ENCODE measurements around the gene RSPRY1. TPM values are rescaled to one million over a fixed set of nuclear protein-coding genes. Genes with fewer than 3 reads are reported as not detected.
"Not testable (repeated sequence)": the region's sequence is repeated elsewhere in the genome, so short reads cannot be mapped to it uniquely, and the experiment has no call there.

Gene RSPRY1
- polyA plus RNA-seq, 2 donors: 7.5 to 9.8 TPM

- Histone ChIP-seq H3K4me3 (ENCODE audit: low read depth in 1 of 2, low read length in 2 of 2) (no peak overlapping the region), H3K27me3 (ENCODE audit: control insufficient read depth in 1 of 2, insufficient read depth in 2 of 2, low read length in 2 of 2) (no peaks in the 10 kb centered on the region), H3K27ac (ENCODE audit: low read depth in 2 of 2, low read length in 1 of 2) (no peak overlapping the region), H3K4me1 (ENCODE audit: control insufficient read depth in 2 of 2, insufficient read depth in 2 of 2, low read length in 1 of 2) (no peaks in the 10 kb centered on the region), H3K36me3 (ENCODE audit: control insufficient read depth in 2 of 2, insufficient read depth in 2 of 2, low read length in 1 of 2) (no peaks in the 10 kb centered on the region), H3K9me3 (ENCODE audit: control insufficient read depth in 2 of 2, insufficient read depth in 1 of 2, low read depth in 1 of 2, low read length in 1 of 2) (no peaks in the 10 kb centered on the region)
- 96% methylated on average over 4 of the region's 4 CpGs for WGBS, 2 donors
Observed at GRCh38 chr16:57184113-57184512, 2.0 kb upstream of the RSPRY1 start.

GRCh38 chr16:57184887-57185445, 1.2 kb upstream of the RSPRY1 start:
- WGBS, 2 donors: 15 to 20% methylated on average over 15 of the region's 15 CpGs
- Histone ChIP-seq H3K27me3 (ENCODE audit: control insufficient read depth in 1 of 2, insufficient read depth in 2 of 2, low read length in 2 of 2) (no peaks in the 10 kb centered on the region), H3K4me1 (ENCODE audit: control insufficient read depth in 2 of 2, insufficient read depth in 2 of 2, low read length in 1 of 2) (no peaks in the 10 kb centered on the region), H3K27ac (ENCODE audit: low read depth in 2 of 2, low read length in 1 of 2) (peak overlapping the region; percentile 94 to 98), H3K4me3 (ENCODE audit: low read depth in 1 of 2, low read length in 2 of 2) (peak overlapping the region; percentile 97 to 99), H3K9me3 (ENCODE audit: control insufficient read depth in 2 of 2, insufficient read depth in 1 of 2, low read depth in 1 of 2, low read length in 1 of 2) (no peaks in the 10 kb centered on the region), H3K36me3 (ENCODE audit: control insufficient read depth in 2 of 2, insufficient read depth in 2 of 2, low read length in 1 of 2) (no peaks in the 10 kb centered on the region)

- H3K4me3 ChIP-seq (ENCODE audit: low read depth in 1 of 2, low read length in 2 of 2): peak overlapping the region; percentile 97 to 99
- H3K27ac ChIP-seq (ENCODE audit: low read depth in 2 of 2, low read length in 1 of 2): peak overlapping the region; percentile 94 to 98
- H3K9me3 ChIP-seq (ENCODE audit: control insufficient read depth in 2 of 2, insufficient read depth in 1 of 2, low read depth in 1 of 2, low read length in 1 of 2): no peaks in the 10 kb centered on the region
- no peaks in the 10 kb centered on the region for H3K27me3 ChIP-seq (ENCODE audit: control insufficient read depth in 1 of 2, insufficient read depth in 2 of 2, low read length in 2 of 2)
- no peaks in the 10 kb centered on the region for H3K36me3 ChIP-seq (ENCODE audit: control insufficient read depth in 2 of 2, insufficient read depth in 2 of 2, low read length in 1 of 2)
- H3K4me1 ChIP-seq (ENCODE audit: control insufficient read depth in 2 of 2, insufficient read depth in 2 of 2, low read length in 1 of 2): no peaks in the 10 kb centered on the region
- 0% methylated on average over 36 to 37 of the region's 37 CpGs for WGBS, 2 donors
Observed at GRCh38 chr16:57185446-57185944, 634 bp upstream of the RSPRY1 start.

- H3K27ac ChIP-seq (ENCODE audit: low read depth in 2 of 2, low read length in 1 of 2): peak overlapping the region; percentile 94 to 96
- WGBS, 2 donors: 1 to 2% methylated on average over 28 of the region's 28 CpGs
- peak overlapping the region; percentile 83 to 85 for H3K4me3 ChIP-seq (ENCODE audit: low read depth in 1 of 2, low read length in 2 of 2)
- H3K36me3 ChIP-seq (ENCODE audit: control insufficient read depth in 2 of 2, insufficient read depth in 2 of 2, low read length in 1 of 2): no peaks in the 10 kb centered on the region
- H3K9me3 ChIP-seq (ENCODE audit: control insufficient read depth in 2 of 2, insufficient read depth in 1 of 2, low read depth in 1 of 2, low read length in 1 of 2): no peaks in the 10 kb centered on the region
- H3K4me1 ChIP-seq (ENCODE audit: control insufficient read depth in 2 of 2, insufficient read depth in 2 of 2, low read length in 1 of 2): no peaks in the 10 kb centered on the region
- no peaks in the 10 kb centered on the region for H3K27me3 ChIP-seq (ENCODE audit: control insufficient read depth in 1 of 2, insufficient read depth in 2 of 2, low read length in 2 of 2)
Observed at GRCh38 chr16:57186872-57187854, 1.0 kb downstream of the RSPRY1 start.

GRCh38 chr16:57187902-57188710, 2.0 kb downstream of the RSPRY1 start:
- WGBS, 2 donors: 67 to 73% methylated on average over 18 of the region's 18 CpGs
- H3K27me3 ChIP-seq (ENCODE audit: control insufficient read depth in 1 of 2, insufficient read depth in 2 of 2, low read length in 2 of 2); H3K9me3 ChIP-seq (ENCODE audit: control insufficient read depth in 2 of 2, insufficient read depth in 1 of 2, low read depth in 1 of 2, low read length in 1 of 2); H3K36me3 ChIP-seq (ENCODE audit: control insufficient read depth in 2 of 2, insufficient read depth in 2 of 2, low read length in 1 of 2); H3K4me1 ChIP-seq (ENCODE audit: control insufficient read depth in 2 of 2, insufficient read depth in 2 of 2, low read length in 1 of 2): not testable (repeated sequence)
- Histone ChIP-seq H3K27ac (ENCODE audit: low read depth in 2 of 2, low read length in 1 of 2) (peak overlapping the region in 1 of 2 donors; percentile 94), H3K4me3 (ENCODE audit: low read depth in 1 of 2, low read length in 2 of 2) (peak overlapping the region in 1 of 2 donors; percentile 83)

- H3K27ac ChIP-seq (ENCODE audit: low read depth in 2 of 2, low read length in 1 of 2): no peak overlapping the region
- H3K4me1 ChIP-seq (ENCODE audit: control insufficient read depth in 2 of 2, insufficient read depth in 2 of 2, low read length in 1 of 2): no peaks in the 10 kb centered on the region
- H3K4me3 ChIP-seq (ENCODE audit: low read depth in 1 of 2, low read length in 2 of 2): no peak overlapping the region
- H3K9me3 ChIP-seq (ENCODE audit: control insufficient read depth in 2 of 2, insufficient read depth in 1 of 2, low read depth in 1 of 2, low read length in 1 of 2): no peaks in the 10 kb centered on the region
- WGBS, 2 donors: 89 to 94% methylated on average over 9 of the region's 9 CpGs
- H3K27me3 ChIP-seq (ENCODE audit: control insufficient read depth in 1 of 2, insufficient read depth in 2 of 2, low read length in 2 of 2): no peaks in the 10 kb centered on the region
- no peaks in the 10 kb centered on the region for H3K36me3 ChIP-seq (ENCODE audit: control insufficient read depth in 2 of 2, insufficient read depth in 2 of 2, low read length in 1 of 2)
Observed at GRCh38 chr16:57188711-57189002, 2.5 kb downstream of the RSPRY1 start.

GRCh38 chr16:57189527-57189926, 3.4 kb downstream of the RSPRY1 start:
- WGBS, 2 donors: 98 to 99% methylated on average over 4 of the region's 4 CpGs
- not testable (repeated sequence) for H3K4me3 ChIP-seq (ENCODE audit: low read depth in 1 of 2, low read length in 2 of 2); H3K4me1 ChIP-seq (ENCODE audit: control insufficient read depth in 2 of 2, insufficient read depth in 2 of 2, low read length in 1 of 2)

GRCh38 chr16:57190136-57190535, 4.0 kb downstream of the RSPRY1 start:
- Histone ChIP-seq H3K36me3 (ENCODE audit: control insufficient read depth in 2 of 2, insufficient read depth in 2 of 2, low read length in 1 of 2) (no peaks in the 10 kb centered on the region), H3K9me3 (ENCODE audit: control insufficient read depth in 2 of 2, insufficient read depth in 1 of 2, low read depth in 1 of 2, low read length in 1 of 2) (no peaks in the 10 kb centered on the region), H3K27ac (ENCODE audit: low read depth in 2 of 2, low read length in 1 of 2) (no peak overlapping the region), H3K4me1 (ENCODE audit: control insufficient read depth in 2 of 2, insufficient read depth in 2 of 2, low read length in 1 of 2) (no peaks in the 10 kb centered on the region), H3K4me3 (ENCODE audit: low read depth in 1 of 2, low read length in 2 of 2) (no peak overlapping the region), H3K27me3 (ENCODE audit: control insufficient read depth in 1 of 2, insufficient read depth in 2 of 2, low read length in 2 of 2) (no peaks in the 10 kb centered on the region)
- WGBS, 2 donors: 97 to 98% methylated on average over 2 of the region's 2 CpGs

More at GRCh38 chr16:57189527-57189926, 3.4 kb downstream of the RSPRY1 start:
- not testable (repeated sequence) for H3K27me3 ChIP-seq (ENCODE audit: control insufficient read depth in 1 of 2, insufficient read depth in 2 of 2, low read length in 2 of 2); H3K36me3 ChIP-seq (ENCODE audit: control insufficient read depth in 2 of 2, insufficient read depth in 2 of 2, low read length in 1 of 2); H3K27ac ChIP-seq (ENCODE audit: low read depth in 2 of 2, low read length in 1 of 2); H3K9me3 ChIP-seq (ENCODE audit: control insufficient read depth in 2 of 2, insufficient read depth in 1 of 2, low read depth in 1 of 2, low read length in 1 of 2)

GRCh38 chr16:57191056-57191571, 5.0 kb downstream of the RSPRY1 start:
- WGBS, 2 donors: 66 to 68% methylated on average over 3 of the region's 3 CpGs
- Histone ChIP-seq H3K4me1 (ENCODE audit: control insufficient read depth in 2 of 2, insufficient read depth in 2 of 2, low read length in 1 of 2) (no peaks in the 10 kb centered on the region), H3K27ac (ENCODE audit: low read depth in 2 of 2, low read length in 1 of 2) (no peak overlapping the region), H3K27me3 (ENCODE audit: control insufficient read depth in 1 of 2, insufficient read depth in 2 of 2, low read length in 2 of 2) (no peaks in the 10 kb centered on the region), H3K4me3 (ENCODE audit: low read depth in 1 of 2, low read length in 2 of 2) (no peak overlapping the region), H3K36me3 (ENCODE audit: control insufficient read depth in 2 of 2, insufficient read depth in 2 of 2, low read length in 1 of 2) (no peaks in the 10 kb centered on the region), H3K9me3 (ENCODE audit: control insufficient read depth in 2 of 2, insufficient read depth in 1 of 2, low read depth in 1 of 2, low read length in 1 of 2) (no peaks in the 10 kb centered on the region)

All from esophagus (tissue), 2 donors.